ENCODE measurements around the gene BTBD19. TPM values are rescaled to one million over a fixed set of nuclear protein-coding genes. Genes with fewer than 3 reads are reported as not detected.
A peak's percentile ranks its signal among the peaks of the same experiment; 100 is the strongest.
"Not testable (repeated sequence)": the region's sequence is repeated elsewhere in the genome, so short reads cannot be mapped to it uniquely, and the experiment has no call there.

Gene BTBD19
- total RNA-seq, 1 experiment from 2014 or later = 1.4 TPM

- no peaks in the 10 kb centered on the region for H3K27me3 ChIP-seq (ENCODE audit: control insufficient read depth, insufficient read depth, low read length)
- no peaks in the 10 kb centered on the region for H3K36me3 ChIP-seq (replicated peaks; ENCODE audit: control insufficient read depth, insufficient read depth, low read length)
- peak; percentile 61 for DNase-seq
- no peak overlapping the region for H3K4me3 ChIP-seq (ENCODE audit: insufficient read depth, low read depth, low read length)
Observed at GRCh38 chr1:44826375-44827196, 18.3 kb downstream of the BTBD19 start.

GRCh38 chr1:44827197-44828002, 19.1 kb downstream of the BTBD19 start:
- peak; percentile 88 for DNase-seq

GRCh38 chr1:44828003-44828651, 19.8 kb downstream of the BTBD19 start:
- Histone ChIP-seq H3K36me3 (replicated peaks; ENCODE audit: control insufficient read depth, insufficient read depth, low read length) (no peaks in the 10 kb centered on the region), H3K27me3 (ENCODE audit: control insufficient read depth, insufficient read depth, low read length) (no peaks in the 10 kb centered on the region), H3K4me3 (ENCODE audit: insufficient read depth, low read depth, low read length) (no peak overlapping the region)
- DNase-seq = peak; percentile 66

More at GRCh38 chr1:44827197-44828002, 19.1 kb downstream of the BTBD19 start:
- no peak overlapping the region for H3K4me3 ChIP-seq (ENCODE audit: insufficient read depth, low read depth, low read length)
- H3K36me3 ChIP-seq (replicated peaks; ENCODE audit: control insufficient read depth, insufficient read depth, low read length) = no peaks in the 10 kb centered on the region
- no peaks in the 10 kb centered on the region for H3K27me3 ChIP-seq (ENCODE audit: control insufficient read depth, insufficient read depth, low read length)

DNA sequence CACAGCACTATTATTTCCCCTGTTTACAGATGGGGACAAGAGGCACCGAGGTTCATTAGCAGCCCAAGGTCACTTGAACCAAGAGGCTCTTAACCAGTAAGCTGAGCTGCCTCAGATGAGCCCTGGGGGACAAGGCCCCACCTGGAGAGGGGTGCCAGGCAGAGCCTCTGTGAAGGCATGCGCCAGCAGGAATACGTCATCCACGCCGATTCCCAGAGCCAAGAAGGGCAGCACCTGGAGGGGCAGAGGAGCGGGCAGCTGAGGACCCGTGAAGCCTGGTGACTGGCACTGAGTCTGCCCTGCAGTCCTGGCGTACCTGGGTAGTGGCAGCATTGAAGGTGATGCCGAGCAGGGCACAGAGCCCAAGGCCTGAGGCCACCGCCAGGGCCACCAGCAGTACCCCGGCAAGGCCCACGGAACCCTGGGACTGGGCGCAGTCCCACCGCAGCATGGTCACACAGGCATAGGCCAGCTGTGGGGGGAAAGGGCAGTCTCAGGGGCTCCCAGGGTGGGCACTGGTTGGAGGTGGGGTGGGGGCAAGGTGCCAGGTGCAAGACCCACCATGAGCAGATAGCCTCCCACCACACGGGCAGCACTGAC, 20.6 kb downstream of the BTBD19 start:
- no peaks in the 10 kb centered on the region for H3K27me3 ChIP-seq (ENCODE audit: control insufficient read depth, insufficient read depth, low read length)
- DNase-seq = peak; percentile 25
- no peaks in the 10 kb centered on the region for H3K36me3 ChIP-seq (replicated peaks; ENCODE audit: control insufficient read depth, insufficient read depth, low read length)
- no peak overlapping the region for H3K4me3 ChIP-seq (ENCODE audit: insufficient read depth, low read depth, low read length)

- DNase-seq = no peak
- no peaks in the 10 kb centered on the region for H3K36me3 ChIP-seq (replicated peaks; ENCODE audit: control insufficient read depth, insufficient read depth, low read length)
- H3K27me3 ChIP-seq (ENCODE audit: control insufficient read depth, insufficient read depth, low read length) = no peaks in the 10 kb centered on the region
- no peak overlapping the region for H3K4me3 ChIP-seq (ENCODE audit: insufficient read depth, low read depth, low read length)
Observed at GRCh38 chr1:44829506-44830384, 21.4 kb downstream of the BTBD19 start.

- Histone ChIP-seq H3K36me3 (replicated peaks; ENCODE audit: control insufficient read depth, insufficient read depth, low read length) (no peaks in the 10 kb centered on the region), H3K27me3 (ENCODE audit: control insufficient read depth, insufficient read depth, low read length) (no peaks in the 10 kb centered on the region), H3K4me3 (ENCODE audit: insufficient read depth, low read depth, low read length) (no peak overlapping the region)
- DNase-seq = peak; percentile 59
Observed at GRCh38 chr1:44830900-44831304, 22.6 kb downstream of the BTBD19 start.

DNA sequence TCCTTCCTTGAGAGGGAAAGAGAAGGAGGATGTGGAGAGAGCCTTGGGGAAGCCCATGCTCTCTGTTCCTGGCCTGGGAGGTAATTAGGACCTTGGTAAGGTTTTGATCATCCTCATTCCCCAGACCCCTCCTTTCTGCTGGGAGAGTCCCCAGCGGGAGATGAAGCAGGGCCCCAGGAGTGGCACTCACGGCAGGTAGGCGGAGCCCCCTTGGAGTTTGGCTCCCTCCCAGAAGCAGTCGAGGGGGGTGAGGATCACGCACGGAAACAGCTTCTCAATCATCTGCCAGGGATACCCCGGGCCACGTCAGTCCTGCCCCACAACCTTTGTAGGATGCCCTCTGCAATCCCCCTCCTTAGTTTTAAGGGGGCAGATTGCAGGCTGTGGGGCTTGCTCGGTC, 23.2 kb downstream of the BTBD19 start:
- H3K36me3 ChIP-seq (replicated peaks; ENCODE audit: control insufficient read depth, insufficient read depth, low read length) = no peaks in the 10 kb centered on the region
- no peak overlapping the region for H3K4me3 ChIP-seq (ENCODE audit: insufficient read depth, low read depth, low read length)
- no peaks in the 10 kb centered on the region for H3K27me3 ChIP-seq (ENCODE audit: control insufficient read depth, insufficient read depth, low read length)
- DNase-seq = peak; percentile 57

DNA sequence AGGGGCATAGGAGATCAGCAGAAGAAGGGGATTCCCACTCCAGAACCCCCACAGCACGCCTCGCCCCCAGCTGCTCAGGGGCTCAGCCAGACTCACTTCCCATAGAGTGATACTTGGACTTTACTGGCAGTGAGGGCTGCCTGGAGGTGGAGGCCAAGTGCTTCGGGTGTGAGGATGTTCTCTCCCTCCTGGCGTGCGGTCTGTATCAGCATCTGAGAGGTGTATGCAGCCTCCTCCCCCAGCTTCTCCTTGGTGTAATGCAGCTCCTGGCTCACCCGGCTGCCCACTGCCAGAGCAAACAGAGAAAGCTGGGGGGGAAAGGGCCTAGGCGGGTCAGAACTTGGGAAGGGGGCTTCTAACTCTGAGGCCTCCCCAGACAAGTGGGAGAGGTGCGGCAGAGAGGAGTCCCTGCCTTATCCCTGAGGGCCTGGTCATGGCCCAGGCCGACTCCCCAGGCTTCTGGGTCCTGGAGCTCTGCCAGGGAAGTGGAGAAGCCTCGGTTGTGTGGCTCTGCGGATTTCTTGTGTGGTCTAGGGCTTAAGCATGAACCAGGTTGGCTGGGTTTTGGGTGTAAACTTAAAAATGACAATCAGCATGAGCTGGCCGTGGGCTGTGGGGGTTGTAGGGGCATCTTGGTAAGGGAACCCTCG, 23.9 kb downstream of the BTBD19 start:
- Histone ChIP-seq H3K36me3 (replicated peaks; ENCODE audit: control insufficient read depth, insufficient read depth, low read length) (no peaks in the 10 kb centered on the region), H3K27me3 (ENCODE audit: control insufficient read depth, insufficient read depth, low read length) (no peaks in the 10 kb centered on the region), H3K4me3 (ENCODE audit: insufficient read depth, low read depth, low read length) (no peak overlapping the region)
- DNase-seq = peak; percentile 66

DNA sequence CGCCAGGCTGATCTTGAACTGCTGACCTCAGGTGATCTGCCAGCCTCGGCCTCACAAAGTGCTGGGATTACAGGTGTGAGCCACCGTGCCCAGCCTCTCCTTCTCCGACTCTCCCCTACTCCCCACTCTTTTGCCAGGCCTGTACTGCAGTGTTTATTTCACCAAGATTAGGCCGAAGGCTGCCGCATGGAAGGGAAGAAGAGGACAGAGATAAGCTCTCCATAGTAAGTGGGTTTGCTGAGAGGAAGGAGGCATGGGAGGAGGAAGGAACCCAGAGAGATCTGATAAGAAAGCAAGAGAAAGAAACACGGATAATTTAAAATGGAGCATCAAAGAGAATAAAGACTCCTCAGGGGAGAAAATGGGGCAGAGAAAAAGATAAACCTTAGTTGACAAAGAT, 26.0 kb downstream of the BTBD19 start:
- Histone ChIP-seq H3K4me3 (ENCODE audit: insufficient read depth, low read depth, low read length) (no peak overlapping the region), H3K36me3 (replicated peaks; ENCODE audit: control insufficient read depth, insufficient read depth, low read length) (no peaks in the 10 kb centered on the region), H3K27me3 (ENCODE audit: control insufficient read depth, insufficient read depth, low read length) (no peaks in the 10 kb centered on the region)
- no peak for DNase-seq

GRCh38 chr1:44835738-44836675, 27.7 kb downstream of the BTBD19 start:
- peak; percentile 89 for DNase-seq
- no peaks in the 10 kb centered on the region for H3K36me3 ChIP-seq (replicated peaks; ENCODE audit: control insufficient read depth, insufficient read depth, low read length)
- H3K4me3 ChIP-seq (ENCODE audit: insufficient read depth, low read depth, low read length) = no peak overlapping the region
- no peaks in the 10 kb centered on the region for H3K27me3 ChIP-seq (ENCODE audit: control insufficient read depth, insufficient read depth, low read length)

DNA sequence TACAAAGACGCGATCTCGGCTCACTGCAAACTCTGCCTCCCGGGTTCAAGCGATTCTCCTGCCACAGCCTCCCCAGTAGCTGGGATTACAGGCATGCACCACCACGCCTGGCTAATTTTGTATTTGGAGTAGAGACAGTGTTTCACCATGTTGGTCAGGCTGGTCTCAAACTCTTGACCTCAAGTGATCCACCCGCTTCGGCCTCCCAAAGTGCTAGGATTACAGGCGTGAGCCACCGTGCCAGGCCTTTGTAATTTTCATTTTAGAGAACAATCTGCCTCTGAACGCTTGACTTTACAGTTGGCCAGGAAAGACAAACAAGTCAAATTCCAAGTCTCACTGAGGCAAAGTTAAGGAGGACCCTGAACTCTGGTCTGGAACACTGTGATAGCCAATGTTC, 30.0 kb downstream of the BTBD19 start:
- H3K4me3 ChIP-seq (ENCODE audit: insufficient read depth, low read depth, low read length); DNase-seq; H3K36me3 ChIP-seq (replicated peaks; ENCODE audit: control insufficient read depth, insufficient read depth, low read length): not testable (repeated sequence)
- peaks cover 10% of the 10 kb centered on the region for H3K27me3 ChIP-seq (ENCODE audit: control insufficient read depth, insufficient read depth, low read length)

DNA sequence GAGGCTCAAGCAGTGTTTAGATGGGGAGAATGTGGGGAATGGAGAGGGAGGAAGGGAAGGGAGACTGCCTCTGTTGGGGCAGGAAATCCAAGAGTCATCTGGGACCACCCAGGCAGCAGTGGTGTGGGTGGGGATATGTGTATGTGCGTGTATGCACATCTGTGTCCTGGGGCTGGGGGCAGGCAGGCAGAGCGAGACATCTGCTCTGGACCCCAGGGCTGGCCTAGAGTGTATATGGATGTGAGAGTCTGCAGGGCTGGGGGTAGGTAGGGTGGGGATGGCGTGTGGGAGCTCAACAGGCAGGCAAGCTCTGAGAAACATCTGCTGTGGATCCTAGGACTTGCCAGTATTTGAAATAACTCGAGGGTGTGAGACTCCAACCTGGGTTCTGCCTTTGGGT, 31.3 kb downstream of the BTBD19 start:
- Histone ChIP-seq H3K4me3 (ENCODE audit: insufficient read depth, low read depth, low read length) (no peak overlapping the region), H3K27me3 (ENCODE audit: control insufficient read depth, insufficient read depth, low read length) (peaks cover 10% of the 10 kb centered on the region), H3K36me3 (replicated peaks; ENCODE audit: control insufficient read depth, insufficient read depth, low read length) (no peaks in the 10 kb centered on the region)
- DNase-seq = no peak
